Measurements from ENCODE around the gene ATL2.

ATL2 gene

DNA sequence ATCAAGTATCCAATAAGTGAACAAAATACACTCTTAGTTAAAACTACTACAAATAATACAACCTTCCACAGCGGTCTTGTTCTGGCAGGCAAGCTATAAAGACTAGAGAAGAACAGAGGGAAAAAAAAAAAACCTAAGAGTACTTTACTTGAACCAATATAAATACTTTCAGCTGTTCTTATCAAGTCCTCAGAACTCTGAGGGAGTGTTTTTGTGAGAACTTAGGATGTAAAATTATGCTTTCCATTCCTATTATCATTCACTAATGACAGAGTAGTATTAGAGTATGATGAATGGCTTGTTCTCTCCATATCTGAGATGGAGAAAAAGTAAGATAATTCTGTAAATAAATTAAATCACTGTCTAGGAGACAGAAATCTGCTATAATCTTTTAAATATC, 68.3 kb downstream of the ATL2 start:
- no peak for TF ChIP-seq CTCF (IDR thresholded peaks at IDR 0.05; ENCODE audit: control insufficient read depth, extremely low read depth, insufficient read depth)
- DNase-seq (ENCODE audit: low read depth) = no peak
- H3K4me3 ChIP-seq (ENCODE audit: low read depth, low read length) = no peak overlapping the region

GRCh38 chr2:38301969-38302702, 74.9 kb downstream of the ATL2 start:
- TF ChIP-seq CTCF (IDR thresholded peaks at IDR 0.05; ENCODE audit: control insufficient read depth, extremely low read depth, insufficient read depth) = no peak
- H3K4me3 ChIP-seq (ENCODE audit: low read depth, low read length) = no peak overlapping the region

GRCh38 chr2:38301340-38301968, 75.6 kb downstream of the ATL2 start:
- DNase-seq (ENCODE audit: low read depth) = no peak
- no peak for TF ChIP-seq CTCF (IDR thresholded peaks at IDR 0.05; ENCODE audit: control insufficient read depth, extremely low read depth, insufficient read depth)
- no peak overlapping the region for H3K4me3 ChIP-seq (ENCODE audit: low read depth, low read length)

More at GRCh38 chr2:38301969-38302702, 74.9 kb downstream of the ATL2 start:
- no peak for DNase-seq (ENCODE audit: low read depth)

DNA sequence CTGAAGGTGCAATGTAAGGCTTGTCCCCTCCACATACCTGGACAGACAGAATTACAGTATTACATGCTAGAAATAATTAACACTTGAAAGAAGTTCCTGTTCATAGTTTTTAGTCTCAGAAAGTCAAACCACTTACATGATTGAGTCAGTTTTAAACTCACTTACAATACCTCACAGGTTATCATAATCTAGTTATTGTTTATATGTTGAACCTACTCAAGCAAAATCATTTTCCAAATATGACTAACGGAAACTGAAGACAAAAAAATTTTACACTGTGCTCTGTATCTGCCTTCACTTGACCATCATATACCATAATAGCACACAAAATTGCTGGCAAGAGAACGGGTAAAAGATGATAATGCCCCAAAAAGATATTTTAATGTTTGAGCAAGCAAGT, 78.5 kb downstream of the ATL2 start:
- TF ChIP-seq CTCF (IDR thresholded peaks at IDR 0.05; ENCODE audit: control insufficient read depth, extremely low read depth, insufficient read depth) = no peak
- H3K4me3 ChIP-seq (ENCODE audit: low read depth, low read length) = no peak overlapping the region
- no peak for DNase-seq (ENCODE audit: low read depth)

- no peak for DNase-seq (ENCODE audit: low read depth)
- H3K4me3 ChIP-seq (ENCODE audit: low read depth, low read length) = no peak overlapping the region
- no peak for TF ChIP-seq CTCF (IDR thresholded peaks at IDR 0.05; ENCODE audit: control insufficient read depth, extremely low read depth, insufficient read depth)
These were observed 80.8 kb downstream of the ATL2 start for GRCh38 chr2:38296197-38296780.

GRCh38 chr2:38294597-38294996, 82.5 kb downstream of the ATL2 start:
- DNase-seq (ENCODE audit: low read depth) = no peak
- no peak for TF ChIP-seq CTCF (IDR thresholded peaks at IDR 0.05; ENCODE audit: control insufficient read depth, extremely low read depth, insufficient read depth)
- H3K4me3 ChIP-seq (ENCODE audit: low read depth, low read length) = no peak overlapping the region
